ENCODE data around the gene KCNT2. TPM values are rescaled to one million over a fixed set of nuclear protein-coding genes. Genes with fewer than 3 reads are reported as not detected.

Gene KCNT2
- total and polyA plus RNA-seq, 10 of the 15 experiments (the other 5 are each of a cell fraction or from before 2014, with no cell fraction given): not detected

- no peak overlapping the region for H3K4me2 ChIP-seq (ENCODE audit: control insufficient read depth, insufficient read depth)
- FAIRE-seq (no peak), DNase-seq (ENCODE audit: low read depth, low spot score) (no peak), ATAC-seq (no peak)
- in situ Hi-C loops (cut with MboI): no loop called here
- H4K20me1 ChIP-seq (ENCODE audit: control insufficient read depth, insufficient read depth): no peaks in the 10 kb centered on the region
- no peak overlapping the region for H2AFZ ChIP-seq (ENCODE audit: control insufficient read depth, low read depth, low read length)
- no peaks in the 10 kb centered on the region for H3K79me2 ChIP-seq (ENCODE audit: control insufficient read depth, insufficient read depth, low read length)
- no TSS peak for BruUV-seq (replicated peaks)
- ChIA-PET CTCF (interaction anchor here (1.2 to 2.1 kb wide), 2 partner anchors 10 to 11 kb away, joined by 3 to 8 read pairs; no protein-coding TSS in a partner anchor), RAD21 (ENCODE audit: unreplicated experiment) (no interaction called here), POLR2A (no interaction called here), SMC1A (ENCODE audit: uncharacterized antibody, unreplicated experiment) (no interaction called here)
- TF ChIP-seq CREM (IDR thresholded peaks at IDR 0.05; ENCODE audit: low read depth) (no peak), FOS (IDR thresholded peaks at IDR 0.05; ENCODE audit: borderline replicate concordance, extremely low read depth, insufficient read length) (no peak), BMI1 (IDR thresholded peaks at IDR 0.05; ENCODE audit: borderline replicate concordance) (no peak), SPI1 (IDR thresholded peaks at IDR 0.05; ENCODE audit: borderline replicate concordance, insufficient read depth, low read depth, low read length) (no peak), USF1 (IDR thresholded peaks at IDR 0.05; ENCODE audit: borderline replicate concordance, extremely low read length, insufficient read depth, low read depth, low read length) (no peak), RFX5 (IDR thresholded peaks at IDR 0.05; ENCODE audit: low read depth, low read length) (no peak), CBX3 (IDR thresholded peaks at IDR 0.05; ENCODE audit: borderline replicate concordance, low read depth) (no peak), ZNF384 (IDR thresholded peaks at IDR 0.05; ENCODE audit: borderline replicate concordance, low read depth, low read length) (no peak), TCF3 (IDR thresholded peaks at IDR 0.05; ENCODE audit: borderline replicate concordance, insufficient read depth, low read depth, low read length) (no peak), NBN (IDR thresholded peaks at IDR 0.05) (no peak), ZSCAN29 (IDR thresholded peaks at IDR 0.05) (no peak), MEF2A (IDR thresholded peaks at IDR 0.05; ENCODE audit: insufficient read depth, low read depth, low read length) (no peak), ESRRA (IDR thresholded peaks at IDR 0.05; ENCODE audit: low read length) (no peak), STAT3 (IDR thresholded peaks at IDR 0.05; ENCODE audit: low read depth, low read length) (no peak), CUX1 (IDR thresholded peaks at IDR 0.05; ENCODE audit: insufficient replicate concordance, low read depth, low read length) (no peak), SMARCA5 (IDR thresholded peaks at IDR 0.05) (no peak), FOXM1 (IDR thresholded peaks at IDR 0.05; ENCODE audit: low read depth, low read length) (no peak)
- H3K9me3 ChIP-seq (replicated peaks; ENCODE audit: control insufficient read depth, insufficient read depth, low read length): no peaks in the 10 kb centered on the region
- H3K36me3 ChIP-seq (ENCODE audit: control insufficient read depth in 2 of 2, insufficient read depth in 2 of 2, low read length in 1 of 2): no peaks in the 10 kb centered on the region
- WGBS (ENCODE audit: insufficient coverage, insufficient replicate concordance, low lambda C conversion rate, missing lambda C conversion rate): 56% methylated on average over 6 of the region's 6 CpGs
- no peak overlapping the region for H3K27ac ChIP-seq (ENCODE audit: control insufficient read depth, insufficient read depth)
- no peak overlapping the region for H3K9ac ChIP-seq (ENCODE audit: control insufficient read depth, insufficient read depth, low read length)
- H3K4me3 ChIP-seq: no peak overlapping the region
- intact Hi-C loops (cut with micrococcal nuclease; ENCODE audit: unreplicated experiment): no loop called here
- H3K27me3 ChIP-seq (replicated peaks in 1 of 2; ENCODE audit: control insufficient read depth in 2 of 2, insufficient read depth in 2 of 2, low read length in 1 of 2): no peaks in the 10 kb centered on the region
- H3K4me1 ChIP-seq (ENCODE audit: control insufficient read depth, insufficient read depth, low read length): no peaks in the 10 kb centered on the region
Observed at GRCh38 chr1:196382383-196382782, 225.9 kb downstream of the KCNT2 start.

Measured in GM12878 (cell line).